BLaER1 (cell line): ENCODE measurements around the gene ZNF516.

ENCODE experiments used
- H3K27ac ChIP-seq: shearing (Covaris generic); formaldehyde crosslinking; 2 replicates; pipeline ENCODE4 v1.8.1; 2022
- H3K27me3 ChIP-seq: shearing (Covaris generic); formaldehyde crosslinking; 2 replicates; pipeline ENCODE4 v1.8.1; 2022
- H3K36me3 ChIP-seq: shearing (Covaris generic); formaldehyde crosslinking; 2 replicates; pipeline ENCODE4 v1.8.1; 2022
- H3K4me1 ChIP-seq: shearing (Covaris generic); formaldehyde crosslinking; 2 replicates; pipeline ENCODE4 v1.8.1; 2022
- H3K4me2 ChIP-seq: shearing (Covaris generic); formaldehyde crosslinking; 2 replicates; pipeline ENCODE4 v1.8.1; 2022
- H3K4me3 ChIP-seq: shearing (Covaris generic); formaldehyde crosslinking; 2 replicates; pipeline ENCODE4 v1.8.1; 2022
- H3K9ac ChIP-seq: shearing (Covaris generic); formaldehyde crosslinking; 2 replicates; pipeline ENCODE4 v1.8.1; 2022
- H3K9me3 ChIP-seq: shearing (Covaris generic); formaldehyde crosslinking; 2 replicates; pipeline ENCODE4 v1.8.1; 2022
- H4K20me1 ChIP-seq: shearing (Covaris generic); formaldehyde crosslinking; 2 replicates; pipeline ENCODE4 v1.8.1; 2022
- Cebpa-rat ChIP-seq: shearing (Covaris generic); IDR thresholded peaks from 2 replicates; pipeline ENCODE4 v1.8.1; 2022

The ZNF516 gene

GRCh38 chr18:76369791-76370190 is 125.3 kb downstream of the ZNF516 start:
- Histone ChIP-seq H3K9me3 (no peaks in the 10 kb centered on the region), H3K36me3 (peaks cover 73% of the 10 kb centered on the region)

GRCh38 chr18:76368976-76369375 is 126.1 kb downstream of the ZNF516 start:
- TF ChIP-seq Cebpa-rat = no peak
- peaks cover 81% of the 10 kb centered on the region for H3K36me3 ChIP-seq
- H3K4me1 ChIP-seq = peaks cover 15% of the 10 kb centered on the region
- H3K4me2 ChIP-seq = no peak overlapping the region
- no peak overlapping the region for H3K9ac ChIP-seq
- H3K27ac ChIP-seq = no peak overlapping the region
- no peaks in the 10 kb centered on the region for H3K9me3 ChIP-seq
- no peak overlapping the region for H3K4me3 ChIP-seq
- no peaks in the 10 kb centered on the region for H3K27me3 ChIP-seq
- peaks cover 48% of the 10 kb centered on the region for H4K20me1 ChIP-seq

More at GRCh38 chr18:76369791-76370190, 125.3 kb downstream of the ZNF516 start:
- Histone ChIP-seq H4K20me1 (peaks cover 50% of the 10 kb centered on the region), H3K4me1 (peaks cover 24% of the 10 kb centered on the region), H3K27me3 (no peaks in the 10 kb centered on the region), H3K9ac (no peak overlapping the region), H3K4me3 (no peak overlapping the region), H3K4me2 (no peak overlapping the region), H3K27ac (no peak overlapping the region)
- no peak for TF ChIP-seq Cebpa-rat

GRCh38 chr18:76368271-76368670 is 126.8 kb downstream of the ZNF516 start:
- Histone ChIP-seq H3K27ac (no peak overlapping the region), H3K9ac (no peak overlapping the region), H3K27me3 (no peaks in the 10 kb centered on the region), H3K36me3 (peaks cover 84% of the 10 kb centered on the region), H3K4me2 (no peak overlapping the region), H3K9me3 (no peaks in the 10 kb centered on the region), H4K20me1 (peaks cover 48% of the 10 kb centered on the region), H3K4me1 (peaks cover 9% of the 10 kb centered on the region), H3K4me3 (no peak overlapping the region)
- TF ChIP-seq Cebpa-rat = no peak

- Histone ChIP-seq H3K4me2 (no peak overlapping the region), H3K27me3 (no peaks in the 10 kb centered on the region), H3K36me3 (peaks cover 86% of the 10 kb centered on the region), H4K20me1 (peaks cover 44% of the 10 kb centered on the region), H3K9me3 (no peaks in the 10 kb centered on the region), H3K4me1 (peaks cover 9% of the 10 kb centered on the region), H3K27ac (no peak overlapping the region), H3K9ac (no peak overlapping the region), H3K4me3 (no peak overlapping the region)
- TF ChIP-seq Cebpa-rat = no peak
Observed at GRCh38 chr18:76367168-76368125, 127.6 kb downstream of the ZNF516 start.

- Histone ChIP-seq H3K9me3 (no peaks in the 10 kb centered on the region), H3K36me3 (peaks cover 81% of the 10 kb centered on the region), H3K9ac (no peak overlapping the region), H3K4me1 (peaks cover 9% of the 10 kb centered on the region), H4K20me1 (peaks cover 28% of the 10 kb centered on the region; the same call in 1 of the 2 replicates), H3K4me2 (no peak overlapping the region), H3K4me3 (no peak overlapping the region), H3K27ac (no peak overlapping the region), H3K27me3 (no peaks in the 10 kb centered on the region)
- no peak for TF ChIP-seq Cebpa-rat
Observed at GRCh38 chr18:76365561-76365960, 129.5 kb downstream of the ZNF516 start.

DNA sequence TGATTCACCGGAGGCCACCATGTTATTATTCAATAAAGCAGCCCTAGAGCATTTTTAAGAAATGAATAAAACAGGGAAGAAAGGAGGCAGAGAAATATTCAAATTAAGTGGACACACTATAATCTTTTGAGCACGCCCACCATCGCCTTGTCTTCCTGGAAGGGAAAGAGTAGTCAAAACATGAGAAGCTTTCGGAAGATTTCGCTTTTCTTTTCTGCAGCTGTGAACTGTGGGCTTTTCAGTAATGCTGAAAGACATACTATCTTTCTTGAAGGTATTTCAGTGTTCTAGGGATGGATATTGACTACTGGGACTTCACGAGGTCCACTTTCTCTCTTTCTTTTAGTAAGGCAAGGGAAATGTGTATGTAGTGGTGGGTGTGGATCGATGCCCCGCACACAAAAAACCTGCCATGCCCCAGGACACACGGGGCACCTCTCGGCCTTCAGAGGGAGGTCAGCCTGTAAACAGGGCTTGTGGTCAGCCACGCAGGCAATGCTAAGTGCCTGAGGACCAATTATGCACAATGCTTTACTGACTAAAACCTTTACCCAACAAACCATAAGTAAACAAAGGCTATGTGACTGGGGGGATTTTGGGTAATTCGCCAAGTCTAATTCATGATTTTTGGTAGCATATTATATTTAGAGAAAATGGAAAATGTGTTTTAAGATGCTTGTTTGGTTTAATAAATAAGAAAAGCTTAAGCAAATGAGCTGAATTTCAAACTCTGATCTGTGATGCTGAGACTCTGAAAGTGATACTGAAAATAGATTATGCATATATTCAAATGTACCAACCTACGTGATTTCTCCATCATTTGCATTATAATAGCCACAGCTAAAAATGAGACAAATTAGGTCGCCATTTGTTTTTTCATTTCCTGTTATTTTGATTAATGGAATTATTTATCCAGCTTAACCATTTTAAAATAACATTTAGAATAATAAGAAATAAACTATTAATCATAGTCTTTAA is 130.5 kb downstream of the ZNF516 start:
- Histone ChIP-seq H3K4me2 (no peak overlapping the region), H3K9ac (no peak overlapping the region), H3K36me3 (peaks cover 80% of the 10 kb centered on the region), H3K4me1 (peaks cover 15% of the 10 kb centered on the region), H3K27me3 (no peaks in the 10 kb centered on the region), H3K9me3 (no peaks in the 10 kb centered on the region), H3K27ac (no peak overlapping the region), H3K4me3 (no peak overlapping the region), H4K20me1 (peaks cover 25% of the 10 kb centered on the region)
- TF ChIP-seq Cebpa-rat = no peak

GRCh38 chr18:76363436-76364120 is 131.5 kb downstream of the ZNF516 start:
- Histone ChIP-seq H3K4me3 (no peak overlapping the region), H3K4me2 (no peak overlapping the region), H3K36me3 (peaks cover 81% of the 10 kb centered on the region), H3K27ac (no peak overlapping the region), H3K9ac (no peak overlapping the region), H3K27me3 (no peaks in the 10 kb centered on the region), H3K9me3 (no peaks in the 10 kb centered on the region), H4K20me1 (peaks cover 31% of the 10 kb centered on the region), H3K4me1 (peaks cover 23% of the 10 kb centered on the region)
- TF ChIP-seq Cebpa-rat = no peak

GRCh38 chr18:76362676-76363075 is 132.4 kb downstream of the ZNF516 start:
- peaks cover 84% of the 10 kb centered on the region for H3K36me3 ChIP-seq
- peaks cover 25% of the 10 kb centered on the region for H3K4me1 ChIP-seq
- H3K4me2 ChIP-seq = no peak overlapping the region
- no peak overlapping the region for H3K27ac ChIP-seq
- H3K9ac ChIP-seq = no peak overlapping the region
- no peak for TF ChIP-seq Cebpa-rat
- peaks cover 31% of the 10 kb centered on the region for H4K20me1 ChIP-seq
- H3K27me3 ChIP-seq = no peaks in the 10 kb centered on the region
- H3K9me3 ChIP-seq = peaks cover 2% of the 10 kb centered on the region; the same call in 1 of the 2 replicates
- H3K4me3 ChIP-seq = no peak overlapping the region

DNA sequence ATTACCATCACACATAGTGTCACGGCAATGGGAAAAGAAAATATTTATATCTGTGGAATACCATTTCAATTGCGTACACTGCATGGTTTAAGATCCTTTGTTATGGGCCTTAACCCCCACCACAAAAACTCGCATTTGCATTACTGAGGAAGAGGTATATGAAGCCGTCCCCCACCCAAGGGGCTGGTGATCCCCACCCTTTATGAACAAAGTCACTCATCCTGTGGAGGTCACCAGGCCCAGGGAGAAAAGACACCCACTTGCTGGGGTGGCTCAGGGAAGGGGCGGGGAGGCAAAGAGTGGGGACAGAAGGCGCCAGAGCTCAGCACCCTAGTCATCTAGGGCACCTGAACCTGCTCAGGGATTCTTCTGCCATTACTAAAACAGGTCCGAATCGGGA is 133.8 kb downstream of the ZNF516 start:
- H3K4me1 ChIP-seq = peaks cover 26% of the 10 kb centered on the region
- H3K36me3 ChIP-seq = peaks cover 84% of the 10 kb centered on the region

More for the DNA sequence above, 133.8 kb downstream of the ZNF516 start:
- TF ChIP-seq Cebpa-rat = no peak
- Histone ChIP-seq H3K27ac (no peak overlapping the region), H3K9me3 (peaks cover 12% of the 10 kb centered on the region), H3K4me3 (no peak overlapping the region), H3K27me3 (no peaks in the 10 kb centered on the region), H3K9ac (no peak overlapping the region), H3K4me2 (no peak overlapping the region), H4K20me1 (peaks cover 31% of the 10 kb centered on the region)
